GM20000 (cell line): ENCODE measurements around the gene KLF13.
"Not testable (repeated sequence)": the region's sequence is repeated elsewhere in the genome, so short reads cannot be mapped to it uniquely, and the experiment has no call there.

Experiments
- DNase-seq: peaks from one replicate; pipeline ENCODE4 v3.0.0; 2012; ENCODE audit warnings: low spot score
- TF ChIP-seq, protein P1 (sequence below): IDR thresholded peaks from 2 replicates; pipeline ENCODE4 v1.5.1; 2012; ENCODE audit warnings: mild to moderate bottlenecking, control low read depth; ENCODE audit errors: extremely low read depth, missing control alignments

KLF13 gene

GRCh38 chr15:31352339-31352751, 25.7 kb downstream of the KLF13 start:
- DNase-seq = no peak
- TF ChIP-seq, protein P1, sequence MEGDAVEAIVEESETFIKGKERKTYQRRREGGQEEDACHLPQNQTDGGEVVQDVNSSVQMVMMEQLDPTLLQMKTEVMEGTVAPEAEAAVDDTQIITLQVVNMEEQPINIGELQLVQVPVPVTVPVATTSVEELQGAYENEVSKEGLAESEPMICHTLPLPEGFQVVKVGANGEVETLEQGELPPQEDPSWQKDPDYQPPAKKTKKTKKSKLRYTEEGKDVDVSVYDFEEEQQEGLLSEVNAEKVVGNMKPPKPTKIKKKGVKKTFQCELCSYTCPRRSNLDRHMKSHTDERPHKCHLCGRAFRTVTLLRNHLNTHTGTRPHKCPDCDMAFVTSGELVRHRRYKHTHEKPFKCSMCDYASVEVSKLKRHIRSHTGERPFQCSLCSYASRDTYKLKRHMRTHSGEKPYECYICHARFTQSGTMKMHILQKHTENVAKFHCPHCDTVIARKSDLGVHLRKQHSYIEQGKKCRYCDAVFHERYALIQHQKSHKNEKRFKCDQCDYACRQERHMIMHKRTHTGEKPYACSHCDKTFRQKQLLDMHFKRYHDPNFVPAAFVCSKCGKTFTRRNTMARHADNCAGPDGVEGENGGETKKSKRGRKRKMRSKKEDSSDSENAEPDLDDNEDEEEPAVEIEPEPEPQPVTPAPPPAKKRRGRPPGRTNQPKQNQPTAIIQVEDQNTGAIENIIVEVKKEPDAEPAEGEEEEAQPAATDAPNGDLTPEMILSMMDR = no peak

DNA sequence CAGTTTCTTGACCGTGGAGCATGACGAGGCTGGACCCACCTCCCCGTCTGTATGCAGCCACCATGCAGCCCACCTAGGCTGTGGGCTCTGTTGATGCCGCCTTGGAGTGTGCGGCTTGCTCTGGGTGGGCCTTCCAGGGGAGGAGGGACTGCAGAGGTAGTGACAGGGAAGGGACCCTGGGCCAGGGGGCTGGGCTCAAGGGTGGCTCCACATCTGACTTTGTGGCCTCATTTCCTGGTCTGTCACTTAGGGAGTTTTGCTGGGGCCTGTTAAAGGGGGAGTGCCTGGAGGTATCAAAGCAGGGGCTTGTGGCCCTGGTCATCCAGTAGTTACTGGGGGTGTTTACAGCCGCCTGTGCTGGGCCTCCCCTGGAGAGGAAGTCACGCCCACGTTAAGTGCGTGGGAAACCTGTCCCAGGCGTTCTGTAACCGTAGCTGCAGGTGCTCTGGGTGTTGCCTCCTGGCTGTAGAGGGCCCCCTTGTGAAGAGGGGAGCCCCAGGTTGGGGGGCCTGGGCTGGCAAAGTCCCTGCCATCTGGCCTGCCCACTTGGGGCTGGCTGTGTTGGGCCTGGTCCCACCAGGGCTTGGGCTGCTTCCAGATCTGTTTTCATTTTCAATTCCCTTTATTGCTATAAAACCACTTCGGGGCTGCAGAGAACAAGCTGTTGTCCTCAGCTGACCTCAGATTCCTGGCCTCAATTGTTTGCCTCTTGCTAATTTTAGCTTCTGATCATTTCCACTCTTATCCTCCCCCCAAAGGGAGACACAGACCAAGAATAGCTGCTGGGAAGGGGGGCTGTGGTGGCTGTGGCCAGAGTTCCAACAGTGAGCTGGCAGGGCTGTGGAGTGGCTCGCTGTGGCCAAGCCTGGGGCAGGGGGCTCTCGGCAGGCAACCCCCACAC, 26.5 kb downstream of the KLF13 start:
- peak; percentile 83 for DNase-seq
- TF ChIP-seq, protein P1 = no peak

DNA sequence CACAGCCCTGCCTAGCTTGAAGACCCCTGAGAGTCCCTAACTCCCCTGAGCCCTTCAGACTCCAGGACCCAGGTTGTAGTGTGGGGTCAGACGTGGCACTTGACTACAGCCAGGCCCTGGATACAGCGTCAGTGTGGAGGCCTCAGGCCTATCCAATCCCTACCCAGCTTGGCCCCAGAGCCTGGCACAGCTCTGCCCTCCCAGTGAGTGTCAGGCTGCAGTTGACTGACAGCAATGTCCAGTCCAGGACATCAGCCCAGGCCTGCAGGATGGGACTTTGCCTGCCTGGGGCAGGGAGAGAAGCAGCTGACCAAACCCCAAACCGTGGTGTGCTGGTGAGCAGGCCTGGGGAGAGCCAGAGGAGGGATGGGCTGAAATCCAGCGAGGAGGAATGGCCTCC, 27.3 kb downstream of the KLF13 start:
- DNase-seq = no peak
- TF ChIP-seq, protein P1 = no peak

DNA sequence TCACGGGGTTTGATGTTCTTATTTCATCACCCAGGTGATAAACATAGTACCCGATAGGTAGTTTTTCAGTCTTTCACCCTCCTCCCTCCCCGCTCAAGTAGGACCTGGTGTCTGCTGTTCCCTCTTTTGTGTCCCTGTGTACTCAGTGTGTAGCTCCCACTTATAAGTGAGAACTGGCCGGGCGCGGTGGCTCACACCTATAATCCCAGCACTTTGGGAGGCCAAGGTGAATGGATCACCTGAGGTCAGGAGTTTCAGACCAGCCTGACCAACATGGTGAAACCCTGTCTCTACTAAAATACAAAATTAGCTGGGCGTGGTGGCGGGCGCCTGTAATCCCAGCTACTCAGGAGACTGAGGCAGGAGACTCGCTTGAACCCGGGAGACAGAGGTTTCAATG, 29.5 kb downstream of the KLF13 start:
- DNase-seq = not testable (repeated sequence)

GRCh38 chr15:31357148-31357547, 30.5 kb downstream of the KLF13 start:
- DNase-seq = no peak
- TF ChIP-seq, protein P1 = no peak

GRCh38 chr15:31358163-31358562, 31.5 kb downstream of the KLF13 start:
- DNase-seq = no peak
- TF ChIP-seq, protein P1 = no peak

- TF ChIP-seq, protein P1 = no peak
- no peak for DNase-seq
Observed at GRCh38 chr15:31358957-31359701, 32.5 kb downstream of the KLF13 start.
